ENCODE data around the gene NECAB3. TPM values are rescaled to one million over a fixed set of nuclear protein-coding genes. Genes with fewer than 3 reads are reported as not detected.
"Not testable (repeated sequence)": the region's sequence is repeated elsewhere in the genome, so short reads cannot be mapped to it uniquely, and the experiment has no call there.

Gene NECAB3
- total RNA-seq, 1 donor from 2014 or later = 15.6 TPM

DNA sequence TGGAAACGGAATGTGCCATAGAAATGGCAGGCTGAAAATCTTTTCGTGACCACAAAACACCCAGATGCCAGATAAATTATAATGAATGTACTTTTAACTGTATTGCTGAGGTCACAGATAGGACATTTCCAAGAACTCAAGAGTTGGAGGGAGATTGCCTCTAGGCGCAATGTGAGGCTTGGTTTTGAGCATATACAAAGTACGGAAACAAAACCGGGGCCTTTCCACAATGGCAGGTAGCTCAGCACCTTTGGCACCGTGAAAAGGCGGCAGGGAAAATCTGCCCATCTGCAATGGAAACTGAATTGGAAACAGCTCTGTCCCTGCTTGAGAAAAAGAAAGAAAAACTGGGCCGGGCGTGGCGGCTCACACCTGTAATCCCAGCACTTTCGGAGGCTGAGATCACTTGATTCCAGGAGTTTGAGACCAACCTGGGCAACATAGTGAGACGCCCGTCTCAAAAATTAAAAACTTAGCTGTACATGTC is 22.6 kb downstream of the NECAB3 start:
- DNase-seq (ENCODE audit: low spot score) = no peak

DNA sequence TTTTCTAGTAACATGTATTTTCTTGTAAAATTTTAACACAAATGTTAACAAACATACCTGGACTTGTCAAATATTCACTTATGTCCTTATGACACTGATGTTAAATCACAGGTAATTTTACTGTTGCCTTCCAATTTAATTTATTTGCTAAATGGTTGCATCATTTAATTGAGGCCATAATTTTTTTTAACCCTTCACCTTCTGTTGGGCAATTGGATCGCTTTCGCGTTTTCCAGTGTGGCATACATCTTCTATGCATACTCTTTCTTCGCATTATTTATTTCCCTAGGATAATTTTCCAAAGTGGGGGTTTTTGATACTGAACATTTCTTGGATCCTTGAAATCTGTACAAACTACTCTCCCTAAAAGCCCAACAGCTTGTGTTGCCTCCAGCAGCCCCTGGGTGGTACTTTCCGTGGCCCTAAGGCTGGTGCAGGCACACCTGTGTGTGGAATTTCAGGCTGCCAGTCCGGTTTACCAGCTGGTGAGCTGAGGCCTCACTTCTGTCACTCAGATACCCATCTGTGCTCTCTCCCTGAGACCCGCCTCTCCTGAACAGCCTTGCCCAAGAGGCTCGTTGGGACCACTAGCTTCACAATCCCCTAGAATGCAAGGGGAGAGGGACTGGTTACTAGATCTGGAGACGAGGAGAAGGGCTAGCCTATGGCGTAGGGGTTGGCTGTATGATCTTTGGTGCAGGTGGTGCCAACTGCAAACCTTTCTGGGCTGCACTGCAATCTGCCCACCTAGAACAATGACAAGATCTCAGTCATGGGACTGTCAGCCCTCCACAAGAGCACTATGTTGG is 23.3 kb downstream of the NECAB3 start:
- DNase-seq (ENCODE audit: low spot score) = peak; percentile 61

DNA sequence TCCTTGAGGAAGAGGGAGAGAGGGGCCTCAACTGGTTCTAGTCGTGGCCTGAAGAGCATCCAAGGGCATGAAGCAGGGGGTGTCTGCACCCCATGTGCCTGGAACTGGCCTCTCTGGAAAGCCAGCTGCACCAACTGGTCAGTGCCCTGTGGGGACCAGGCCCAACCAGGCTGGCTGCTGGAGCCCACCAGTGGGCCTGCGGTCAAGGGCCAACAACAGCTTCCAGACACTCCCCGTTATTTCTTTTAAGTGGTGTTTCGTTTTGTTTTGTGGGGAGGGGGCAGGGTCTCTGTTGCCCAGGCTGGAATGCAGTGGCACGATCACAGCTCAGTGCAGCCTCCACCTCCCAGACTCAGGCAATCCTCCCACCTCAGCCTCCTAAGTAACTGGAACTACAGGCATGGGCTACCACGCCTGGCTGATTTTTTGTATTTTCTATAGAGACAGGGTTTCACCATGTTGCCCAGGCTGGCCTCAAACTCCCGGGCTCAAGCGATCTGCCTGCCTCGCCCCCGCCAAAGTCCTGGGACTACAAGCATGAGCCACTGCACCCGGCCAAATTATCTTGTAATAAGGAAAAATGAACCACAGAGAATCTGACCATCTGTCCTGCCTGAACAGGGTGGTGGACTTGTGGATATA is 24.0 kb downstream of the NECAB3 start:
- DNase-seq (ENCODE audit: low spot score) = no peak

DNA sequence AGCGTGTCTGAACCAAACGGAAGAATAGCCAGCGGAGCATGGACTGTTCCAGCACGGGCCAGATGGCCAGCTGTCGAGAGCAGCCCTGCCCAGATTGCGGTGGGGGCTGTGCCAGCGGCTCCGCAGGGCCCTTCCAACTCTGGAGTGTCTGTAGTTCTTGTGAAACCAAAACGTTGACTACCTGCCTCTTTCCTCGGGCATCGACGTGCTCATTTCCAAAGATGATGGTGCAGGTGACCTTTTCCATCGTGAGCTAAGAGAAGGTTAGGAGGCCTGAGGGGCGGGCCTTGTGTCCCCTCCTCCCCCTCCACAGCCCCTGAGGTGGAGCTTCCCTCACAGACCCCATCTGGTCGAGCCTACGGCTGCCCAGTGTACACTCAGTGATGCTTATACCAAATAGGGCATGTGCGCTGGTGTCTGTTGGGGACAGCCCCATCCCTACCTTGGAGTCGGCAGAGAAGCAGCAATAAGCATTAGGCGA is 25.0 kb downstream of the NECAB3 start:
- no peak for DNase-seq (ENCODE audit: low spot score)

DNA sequence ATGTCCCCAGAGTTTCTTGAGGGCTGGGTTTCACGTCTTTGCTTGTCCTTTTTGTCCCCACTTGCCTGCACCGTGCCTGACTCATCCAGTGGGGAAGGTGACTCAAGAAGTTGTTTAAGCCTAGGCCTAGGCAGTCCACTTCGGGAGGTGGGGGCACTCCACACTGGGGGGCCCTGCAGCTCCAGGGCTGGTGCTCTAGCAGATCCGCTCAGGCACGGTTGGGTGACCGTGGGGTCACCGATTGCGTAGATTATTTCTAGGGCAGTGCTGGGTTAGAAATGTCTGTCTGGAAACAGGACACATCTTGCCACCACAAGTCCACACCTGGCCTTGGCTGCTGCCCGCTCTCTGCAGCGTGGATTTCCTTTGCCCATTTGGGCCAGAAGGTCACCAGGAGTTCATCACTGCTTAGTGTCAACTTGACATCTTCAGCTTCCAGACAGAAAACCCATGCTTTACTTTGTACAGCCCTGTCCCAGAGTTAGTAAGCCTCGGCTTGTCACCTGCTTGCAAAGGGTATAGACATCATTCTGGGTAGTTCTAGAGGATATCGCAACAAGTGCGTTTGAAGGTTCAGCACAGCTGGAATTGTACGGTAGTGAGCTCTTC is 25.7 kb downstream of the NECAB3 start:
- DNase-seq (ENCODE audit: low spot score) = no peak

DNA sequence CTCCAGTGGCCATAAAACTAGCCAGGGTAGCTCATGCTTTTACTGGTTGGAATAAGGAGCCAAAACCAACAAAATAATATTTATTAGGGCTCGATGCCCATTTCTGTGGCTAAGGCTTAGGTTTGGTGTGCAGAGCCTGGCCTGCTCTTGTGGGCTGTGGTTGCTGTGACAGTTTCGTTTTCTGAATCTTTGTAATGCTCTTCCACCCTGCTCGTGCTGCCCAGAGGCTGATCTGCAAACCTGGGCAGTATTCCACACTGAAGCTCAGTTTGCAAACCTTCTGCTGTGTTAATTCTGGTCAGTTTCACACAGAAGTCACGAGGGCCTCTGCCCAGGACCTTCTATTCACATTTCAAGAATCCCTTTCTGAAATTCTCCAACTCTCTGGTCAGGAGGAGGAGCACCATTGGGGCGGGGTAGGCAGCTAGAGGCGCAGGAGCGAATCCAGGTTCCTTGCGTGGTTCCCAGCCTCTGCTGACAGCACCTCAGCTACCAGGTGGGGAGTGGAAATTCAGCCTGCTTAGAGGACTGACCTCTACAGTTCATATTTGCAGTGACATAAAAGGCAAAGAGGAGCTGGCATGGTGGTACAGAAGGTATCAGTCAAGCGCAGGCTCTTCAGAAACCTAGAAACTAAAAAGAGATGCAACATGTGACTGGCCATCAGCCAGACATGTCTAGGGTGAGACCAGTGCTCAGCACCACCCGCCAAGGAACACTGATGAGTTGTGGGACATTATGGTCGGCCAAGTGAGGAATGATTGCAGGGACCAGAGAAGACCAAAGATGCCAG is 26.4 kb downstream of the NECAB3 start:
- DNase-seq (ENCODE audit: low spot score) = no peak

DNA sequence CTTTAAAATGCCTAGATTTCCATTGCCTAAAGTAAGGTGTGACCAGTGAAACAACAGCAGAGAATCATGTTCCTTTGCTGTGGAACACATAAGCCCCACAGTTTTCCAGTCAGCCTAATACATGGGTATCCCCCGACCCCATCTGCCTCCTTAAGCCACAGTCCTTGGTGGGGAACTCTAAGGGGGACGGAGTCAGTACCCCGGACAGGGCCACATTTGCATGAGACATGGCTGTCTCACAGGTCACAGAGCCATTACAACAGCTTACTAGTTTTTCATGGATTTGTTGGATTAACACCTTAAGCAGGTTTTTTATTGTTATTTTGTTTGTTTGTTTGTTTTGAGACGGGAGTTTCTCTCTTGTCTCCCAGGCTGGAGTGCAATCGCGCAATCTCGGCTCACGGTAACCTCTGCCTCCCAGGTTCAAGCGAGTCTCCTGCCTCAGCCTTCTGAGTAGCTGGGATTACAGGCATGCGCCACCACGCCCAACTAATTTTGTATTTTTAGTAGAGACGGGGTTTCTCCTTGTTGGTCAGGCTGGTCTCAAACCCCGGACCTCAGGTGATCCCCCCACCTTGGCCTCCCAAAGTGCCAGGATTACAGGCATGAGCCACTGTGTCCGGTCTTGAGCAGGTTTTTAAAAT is 27.1 kb downstream of the NECAB3 start:
- DNase-seq (ENCODE audit: low spot score) = not testable (repeated sequence)

DNA sequence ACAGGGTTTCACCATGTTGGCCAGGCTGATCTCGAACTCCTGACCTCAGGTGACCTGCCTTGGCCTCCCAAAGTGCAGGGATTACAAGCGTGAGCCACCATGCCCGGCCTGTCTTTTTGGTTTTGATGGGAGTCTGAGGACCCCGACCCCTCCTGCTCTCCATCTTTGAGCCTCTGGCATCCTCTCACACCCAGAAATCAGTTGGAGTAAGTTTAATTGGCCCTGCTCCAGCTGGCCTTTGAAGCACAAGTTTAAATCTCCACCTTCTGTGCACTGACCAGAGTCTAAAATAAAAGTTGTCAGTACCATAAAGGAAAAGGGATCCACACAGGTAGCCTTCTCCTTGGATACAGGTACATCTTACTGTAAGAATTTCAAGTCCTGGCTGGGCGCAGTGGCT is 28.0 kb downstream of the NECAB3 start:
- no peak for DNase-seq (ENCODE audit: low spot score)

DNA sequence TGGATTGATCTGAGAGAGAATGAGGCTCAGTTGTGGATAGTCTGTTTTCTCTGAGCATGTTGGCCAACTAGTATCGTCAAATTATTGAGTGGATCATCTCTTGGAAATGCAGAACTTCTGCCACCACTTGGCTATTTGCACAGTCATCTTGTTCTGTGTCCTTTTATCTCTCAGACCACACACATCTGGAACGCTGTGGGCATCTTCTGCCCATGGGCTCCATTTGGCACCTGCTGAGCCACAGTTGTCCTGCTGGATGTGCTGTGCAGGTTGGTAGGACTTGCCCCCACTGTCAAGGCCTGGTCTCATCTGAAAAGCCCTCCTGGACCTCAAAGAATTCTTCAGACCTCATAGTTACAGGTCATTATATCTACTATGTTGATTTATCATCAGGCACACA is 28.8 kb downstream of the NECAB3 start:
- no peak for DNase-seq (ENCODE audit: low spot score)

DNA sequence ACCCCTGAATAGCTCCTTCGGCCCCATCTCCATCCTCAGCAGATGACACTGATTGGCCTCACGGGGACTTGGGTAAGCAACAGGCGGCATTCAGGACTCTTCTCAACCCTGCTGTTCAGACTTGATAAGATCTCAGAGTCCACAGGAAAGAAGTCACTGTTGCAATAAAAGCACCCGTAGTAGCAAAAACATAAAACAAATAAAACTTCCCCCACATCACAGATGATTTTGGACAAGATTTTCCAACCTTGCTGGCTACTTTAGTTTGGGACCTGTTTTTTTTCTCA is 29.2 kb downstream of the NECAB3 start:
- no peak for DNase-seq (ENCODE audit: low spot score)

DNA sequence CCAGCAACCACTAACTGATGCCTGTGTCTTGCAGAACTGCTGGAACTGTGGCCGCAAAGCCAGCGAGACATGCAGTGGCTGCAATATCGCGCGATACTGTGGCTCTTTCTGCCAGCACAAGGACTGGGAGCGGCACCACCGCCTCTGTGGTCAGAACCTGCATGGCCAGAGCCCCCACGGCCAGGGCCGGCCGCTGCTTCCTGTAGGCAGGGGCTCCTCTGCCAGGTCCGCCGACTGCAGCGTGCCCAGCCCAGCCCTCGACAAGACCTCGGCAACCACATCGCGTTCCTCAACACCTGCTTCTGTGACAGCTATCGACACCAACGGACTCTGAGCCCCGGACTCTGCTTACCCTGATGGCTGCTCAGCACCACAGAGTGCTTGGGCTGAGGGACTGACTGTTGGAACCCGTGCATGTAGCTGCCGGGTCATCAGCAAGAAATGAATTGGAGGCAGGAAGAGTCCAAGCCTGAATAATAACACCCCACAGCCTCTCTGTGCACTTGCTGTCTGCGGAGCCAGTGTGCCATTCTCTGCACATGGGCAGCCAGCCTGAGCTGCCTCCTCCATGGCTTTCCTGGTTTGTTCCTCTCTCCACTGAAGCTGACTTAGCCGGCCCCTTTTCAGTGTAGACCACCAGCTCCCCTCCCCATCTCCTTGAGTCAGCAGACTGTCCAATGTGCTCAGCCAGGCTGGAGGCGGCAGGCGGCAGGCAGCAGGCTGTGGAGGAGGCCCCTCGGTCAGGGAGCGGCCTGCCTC is 29.7 kb downstream of the NECAB3 start:
- DNase-seq (ENCODE audit: low spot score) = no peak

DNA sequence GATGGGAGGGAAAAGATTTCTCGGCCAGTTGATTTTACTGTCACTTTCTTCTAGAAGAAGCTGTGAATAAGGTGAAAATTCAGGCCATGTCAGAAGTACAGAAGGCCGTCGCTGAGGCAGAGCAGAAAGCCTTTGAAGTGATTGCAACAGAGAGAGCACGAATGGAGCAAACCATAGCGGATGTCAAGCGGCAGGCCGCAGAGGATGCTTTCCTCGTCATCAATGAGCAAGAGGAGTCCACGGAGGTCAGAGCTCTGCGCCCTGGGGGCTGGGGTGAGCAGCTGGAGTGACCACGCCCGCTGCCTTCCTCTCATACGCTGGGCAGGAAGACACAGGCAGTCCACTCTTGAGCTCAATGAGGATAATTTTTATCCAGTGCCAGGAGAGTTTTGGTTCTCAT is 33.9 kb downstream of the NECAB3 start:
- no peak for DNase-seq (ENCODE audit: low spot score)

DNA sequence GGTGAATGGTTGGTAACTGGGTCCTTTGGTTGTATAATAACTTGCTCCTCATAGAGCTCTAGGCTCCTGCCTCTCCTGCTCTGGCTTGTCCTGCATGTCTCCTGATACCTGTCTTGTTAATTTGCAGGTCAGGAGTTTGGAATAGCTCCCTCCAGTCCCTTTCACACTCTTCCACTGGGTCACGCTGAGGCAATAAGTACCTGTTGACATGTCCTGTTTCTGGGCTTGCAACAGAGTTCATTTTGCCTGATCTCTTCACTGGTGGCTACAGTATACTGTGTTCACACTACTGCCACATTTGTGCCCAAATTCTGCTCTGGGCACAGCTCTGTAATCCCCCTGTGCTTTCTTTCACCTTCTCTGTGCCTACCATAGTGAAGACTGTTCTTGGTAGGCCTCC is 37.5 kb downstream of the NECAB3 start:
- no peak for DNase-seq (ENCODE audit: low spot score)

DNA sequence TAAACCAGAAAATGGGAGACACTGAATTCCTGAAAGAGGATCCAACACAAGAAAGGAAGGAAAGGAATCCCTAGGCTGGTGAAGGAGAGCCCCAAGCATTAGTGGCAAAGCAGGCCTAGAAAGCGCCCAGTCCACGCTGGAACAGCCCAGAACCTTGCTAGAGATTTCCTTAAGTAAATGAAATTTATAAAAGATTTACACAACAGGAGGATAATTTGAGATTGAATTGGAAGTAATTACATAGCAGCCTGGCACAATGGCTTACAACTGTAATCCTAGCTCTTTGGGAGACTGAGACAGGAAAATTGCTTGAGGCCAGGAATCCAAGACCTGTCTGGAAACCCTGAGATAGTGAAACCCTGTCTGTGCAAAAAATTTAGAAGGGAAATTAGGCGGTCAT is 38.9 kb downstream of the NECAB3 start:
- no peak for DNase-seq (ENCODE audit: low spot score)

DNA sequence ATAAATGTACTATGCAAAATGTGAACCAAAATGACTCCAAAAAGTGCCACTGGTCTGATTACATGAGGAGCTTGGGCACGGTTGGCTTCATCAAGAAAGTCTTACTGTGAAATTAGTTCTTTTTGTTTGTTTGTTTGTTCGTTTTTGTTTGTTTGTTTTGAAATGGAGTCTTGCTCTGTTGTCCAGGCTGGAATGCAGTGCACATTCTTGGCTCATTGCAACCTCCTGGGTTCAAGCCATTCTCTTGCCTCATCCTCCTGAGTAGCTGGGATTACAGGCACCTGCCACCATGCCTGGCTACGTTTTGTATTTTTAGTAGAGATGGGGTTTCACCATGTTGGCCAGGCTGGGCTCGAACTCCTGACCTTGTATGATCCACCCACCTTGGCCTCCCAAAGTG is 42.3 kb downstream of the NECAB3 start:
- DNase-seq (ENCODE audit: low spot score) = not testable (repeated sequence)

DNA sequence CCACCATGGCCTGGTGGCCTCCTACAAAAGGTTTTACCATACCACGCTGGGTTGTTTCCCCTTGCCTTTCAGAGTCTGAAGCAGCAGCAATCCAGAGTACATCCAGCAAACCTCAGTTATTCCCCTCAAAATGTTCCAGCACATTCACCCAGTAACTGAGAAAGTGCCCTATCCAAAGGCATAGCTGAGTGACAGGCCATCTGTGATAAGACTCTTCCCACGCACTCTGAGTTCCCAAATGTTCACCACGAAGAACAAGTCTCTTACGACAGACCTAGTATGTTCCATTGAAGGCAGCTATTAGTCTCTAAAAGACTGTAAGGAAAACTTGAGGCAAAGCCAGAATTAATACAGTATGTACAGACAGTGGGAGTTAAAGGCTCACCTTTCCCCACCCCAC is 43.7 kb downstream of the NECAB3 start:
- DNase-seq (ENCODE audit: low spot score) = no peak

DNA sequence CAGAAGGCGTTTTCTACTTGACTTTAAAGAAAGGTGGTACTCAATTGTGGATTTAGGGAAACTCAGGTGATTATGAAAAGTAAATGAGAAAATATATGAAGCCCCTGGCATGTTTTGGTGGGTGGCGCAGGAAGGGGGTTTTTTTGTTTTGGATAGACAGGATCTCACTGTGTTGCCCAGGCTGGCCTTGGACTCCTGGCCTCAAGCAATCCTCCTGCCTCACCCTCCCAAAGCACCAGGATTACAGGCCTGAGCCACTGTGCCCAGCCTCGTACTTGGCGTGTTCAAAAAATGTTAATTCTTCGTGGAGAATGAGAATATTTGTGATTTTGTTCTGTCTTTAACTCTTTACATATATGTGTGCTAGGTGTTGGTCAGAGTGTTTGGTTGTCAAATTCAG is 44.2 kb downstream of the NECAB3 start:
- DNase-seq (ENCODE audit: low spot score) = no peak

DNA sequence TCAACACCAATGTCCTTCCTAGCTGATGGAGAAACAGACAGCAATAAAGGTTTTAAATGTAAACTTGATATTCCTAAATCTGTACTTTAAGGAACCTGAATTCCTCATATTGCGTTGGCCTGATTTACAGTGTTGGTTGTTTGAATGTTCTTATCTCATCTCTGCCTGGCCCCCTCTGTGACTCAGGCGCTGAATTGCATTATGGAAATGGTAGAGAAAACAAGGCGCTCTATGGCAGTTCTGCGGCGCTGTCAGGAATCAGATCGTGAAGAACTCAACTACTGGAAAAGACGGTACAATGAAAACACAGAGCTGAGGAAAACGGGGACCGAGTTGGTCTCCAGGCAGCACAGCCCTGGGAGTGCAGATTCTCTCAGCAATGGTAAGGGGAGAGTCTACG is 44.7 kb downstream of the NECAB3 start:
- DNase-seq (ENCODE audit: low spot score) = no peak

DNA sequence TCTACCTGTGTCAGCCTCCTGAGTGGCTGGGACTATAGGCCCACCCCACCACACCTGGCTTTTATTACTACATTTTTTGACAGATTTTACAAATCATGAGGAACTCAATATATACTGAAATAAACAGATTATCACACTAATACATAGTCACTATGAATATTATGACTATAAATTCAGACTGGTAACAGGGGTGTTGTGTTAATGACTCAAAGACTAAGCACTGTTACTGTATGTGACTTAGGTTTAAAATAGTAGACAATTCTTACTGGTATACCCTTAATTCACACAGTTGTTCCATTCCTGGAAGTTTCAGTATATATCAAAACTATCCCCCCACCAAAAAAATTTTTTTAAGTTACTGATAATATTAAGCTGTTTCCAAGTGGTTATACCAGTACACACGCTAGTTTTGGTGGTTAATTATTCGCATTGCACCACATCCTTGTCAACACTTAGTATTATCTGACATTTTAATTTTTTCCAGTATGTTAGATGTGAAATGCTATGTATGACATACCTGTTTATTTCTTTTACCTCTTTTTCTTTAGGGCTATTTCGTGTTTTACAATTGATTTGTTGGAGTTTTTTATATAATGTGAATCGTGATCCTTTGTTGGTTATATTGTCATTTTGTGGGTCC is 46.5 kb downstream of the NECAB3 start:
- no peak for DNase-seq (ENCODE audit: low spot score)

DNA sequence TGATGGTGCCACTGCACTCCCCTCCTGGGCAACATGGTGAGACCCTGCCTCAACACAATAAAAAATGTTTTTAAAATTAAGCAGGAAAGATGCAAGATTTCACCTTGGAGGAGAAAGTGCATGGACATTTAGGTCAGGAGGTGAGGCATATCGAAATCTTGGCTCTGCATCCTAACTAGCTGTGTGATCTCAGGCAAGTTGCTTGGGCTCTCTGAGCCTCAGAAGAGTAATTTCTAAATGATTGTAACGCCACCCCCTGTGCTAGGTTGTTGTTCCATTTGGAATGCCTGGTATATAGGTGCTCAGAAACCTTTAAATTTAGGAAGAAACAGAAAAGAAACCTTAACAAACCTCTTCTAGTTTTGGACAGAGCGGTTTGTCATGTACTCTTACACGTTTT is 48.0 kb downstream of the NECAB3 start:
- DNase-seq (ENCODE audit: low spot score) = no peak
